Endothelial cell of umbilical vein (primary cell): ENCODE data around the gene MORC4. TPM values are rescaled to one million over a fixed set of nuclear protein-coding genes. Genes with fewer than 3 reads are reported as not detected.

Experiments
- BruUV-seq: library from RNA; stranded (reverse); fragments of 400-500 nt; replicated peaks from 2 replicates; lab custom pipeline; 2021; lab: Mats Ljungman, UMichigan
- CTCF ChIA-PET: fragments of 300-600, 350-600 bp; sonication (Branson Sonifier 250); formaldehyde crosslinking; loops from one replicate; lab custom pipeline; 2021; ENCODE audit warnings: antibody characterized with exemption, inconsistent platforms; lab: Charles Lee
- POLR2A ChIA-PET: fragments of 300-600, 350-600 bp; sonication (Branson Sonifier 250); formaldehyde crosslinking; loops from one replicate; lab custom pipeline; 2021; ENCODE audit warnings: antibody characterized with exemption, inconsistent platforms; lab: Charles Lee
- DNase-seq: peaks from one replicate; pipeline ENCODE4 v3.0.0-alpha.2; 2011; ENCODE audit warnings: low read depth, low spot score
- FAIRE-seq: peaks from 2 replicates; lab custom pipeline; 2011; peaks lifted over from hg19 to GRCh38; lab: Jason Lieb, UNC
- H2AFZ ChIP-seq: 2 replicates; pipeline ENCODE4 v1.6.0; 2012; ENCODE audit warnings: low read depth, low read length, control low read depth, inconsistent platforms
- H3K27ac ChIP-seq: 2 replicates; pipeline ENCODE4 v1.5.1; 2011; ENCODE audit warnings: low read depth, mild to moderate bottlenecking, control low read depth, low read length, moderate library complexity; ENCODE audit not compliant: insufficient read depth
- H3K27me3 ChIP-seq, 2 experiments: 2 replicates each; pipeline versions ENCODE4 v1.6.0 to v1.6.1; 2011; ENCODE audit warnings: low read length in 2 of 2, mixed read lengths in 1 of 2; ENCODE audit not compliant: control insufficient read depth in 2 of 2, insufficient read depth in 2 of 2
- H3K36me3 ChIP-seq, 2 experiments: 2 replicates in 1 of 2; 3 replicates in 1 of 2; pipeline ENCODE4 v1.5.1; 2011; ENCODE audit warnings: low read length in 2 of 2, mild to moderate bottlenecking in 1 of 2, moderate library complexity in 1 of 2; ENCODE audit not compliant: control insufficient read depth in 2 of 2, insufficient read depth in 2 of 2; ENCODE audit errors: extremely low read depth in 1 of 2
- H3K4me1 ChIP-seq: 3 replicates; pipeline ENCODE4 v1.5.1; 2011; ENCODE audit warnings: mild to moderate bottlenecking, low read length; ENCODE audit not compliant: control insufficient read depth, insufficient read depth; ENCODE audit errors: extremely low read depth
- H3K4me2 ChIP-seq: 2 replicates; pipeline ENCODE4 v1.6.1; 2011; ENCODE audit warnings: low read length, control low read depth, mixed read lengths; ENCODE audit not compliant: insufficient read depth
- H3K4me3 ChIP-seq, 3 experiments: fragments of 200-600 bp in 1 of 3; sonication (generic), shearing (Covaris generic) in 1 of 3; replicated peaks in 1 of 3; 2 replicates each; pipeline ENCODE4 v1.5.1; 2011 to 2016; ENCODE audit warnings: control low read depth in 3 of 3, low read length in 3 of 3, mild to moderate bottlenecking in 2 of 3, inconsistent platforms in 1 of 3, low read depth in 1 of 3, moderate library complexity in 1 of 3; ENCODE audit not compliant: insufficient read depth in 1 of 3
- H3K79me2 ChIP-seq: 2 replicates; pipeline ENCODE4 v1.6.0; 2012; ENCODE audit warnings: low read length, inconsistent platforms; ENCODE audit not compliant: control insufficient read depth, insufficient read depth
- H3K9ac ChIP-seq: replicated peaks from 2 replicates; pipeline ENCODE3; 2011; ENCODE audit warnings: low read length, control low read depth; ENCODE audit not compliant: insufficient read depth; ENCODE audit errors: extremely low read depth
- H3K9me1 ChIP-seq: replicated peaks from 3 replicates; pipeline ENCODE4 v1.6.0; 2011; ENCODE audit warnings: mild to moderate bottlenecking, low read length; ENCODE audit not compliant: control insufficient read depth, insufficient read depth; ENCODE audit errors: extremely low read depth
- H3K9me3 ChIP-seq: replicated peaks from 2 replicates; pipeline ENCODE4 v1.5.1; 2012; ENCODE audit warnings: low read length, inconsistent platforms; ENCODE audit not compliant: control insufficient read depth, insufficient read depth
- H4K20me1 ChIP-seq: replicated peaks from 2 replicates; pipeline ENCODE3; 2011; ENCODE audit warnings: mild to moderate bottlenecking, low read length; ENCODE audit not compliant: control insufficient read depth, insufficient read depth; ENCODE audit errors: extremely low read depth
- CTCF ChIP-seq, 2 donors: IDR thresholded peaks; 1 replicate in 1 of 2; 2 replicates in 1 of 2; pipeline ENCODE4 v1.5.1; 2011; ENCODE audit warnings: low read length in 2 of 2, mild to moderate bottlenecking in 2 of 2, moderate library complexity in 2 of 2, control low read depth in 1 of 2, inconsistent platforms in 1 of 2, low read depth in 1 of 2; ENCODE audit not compliant: insufficient read depth in 1 of 2; ENCODE audit errors: extremely low read depth in 1 of 2
- EZH2 ChIP-seq: IDR thresholded peaks from 2 replicates; pipeline ENCODE4 v1.6.1; 2012; ENCODE audit warnings: borderline replicate concordance, low read depth, mild to moderate bottlenecking, moderate library complexity, low read length, inconsistent platforms; ENCODE audit not compliant: severe bottlenecking
- FOS ChIP-seq: IDR thresholded peaks from 2 replicates; pipeline ENCODE4 v1.6.1; 2011; ENCODE audit warnings: mild to moderate bottlenecking, low read length, moderate library complexity, borderline replicate concordance; ENCODE audit not compliant: insufficient read depth
- GATA2 ChIP-seq: IDR thresholded peaks from 2 replicates; pipeline ENCODE4 v1.7.0; 2011; ENCODE audit warnings: low read depth, mild to moderate bottlenecking, moderate library complexity, mixed read lengths, low read length; ENCODE audit not compliant: insufficient read length, insufficient read depth
- JUN ChIP-seq: IDR thresholded peaks from 2 replicates; pipeline ENCODE4 v1.6.1; 2011; ENCODE audit warnings: borderline replicate concordance, low read depth; ENCODE audit not compliant: insufficient read length, insufficient read depth
- MYC ChIP-seq: IDR thresholded peaks from one replicate; pipeline ENCODE4 v1.6.1; 2011; ENCODE audit warnings: mild to moderate bottlenecking, low read depth, low read length
- POLR2A ChIP-seq: IDR thresholded peaks from 2 replicates; pipeline ENCODE4 v1.6.1; 2012; ENCODE audit warnings: low read depth, mild to moderate bottlenecking, control low read depth, low read length
- POLR2AphosphoS5 ChIP-seq: IDR thresholded peaks from 2 replicates; pipeline ENCODE4 v1.6.1; 2012; ENCODE audit warnings: low read depth, mild to moderate bottlenecking, control low read depth, low read length, moderate library complexity; ENCODE audit not compliant: insufficient read depth
- dilution Hi-C: fragments of 300-500 bp; cut with MboI; formaldehyde crosslinking; loops from one replicate; pipeline ENCODE4 v1.15.0; 2019; ENCODE audit warnings: low sequenced_read_pairs; ENCODE audit not compliant: extremely low pct_ligation_motif_present
- intact Hi-C: fragments of 100-400 bp; cut with micrococcal nuclease; formaldehyde crosslinking; loops from one replicate; pipeline ENCODE4 v1.10.0; 2022
- polyA plus RNA-seq, 4 experiments: library from polyadenylated mRNA; depleted of rRNA in 3 of 4; stranded (reverse) in 3 of 4; unstranded in 1 of 4; fragments of >200 nt; gene quantifications; 2 replicates each; pipeline versions ENCODE4 v1.2.1 to v1.2.3, GENCODE V29; 2011 to 2012; ENCODE audit warnings: missing spikeins in 1 of 4
- total RNA-seq: library from RNA; stranded (reverse); gene quantifications from 2 replicates; pipeline ENCODE4 v1.2.3, GENCODE V29; 2021
- TF ChIP-seq, protein P1 (sequence below): IDR thresholded peaks from 2 replicates; pipeline ENCODE4 v1.6.1; 2011; ENCODE audit not compliant: insufficient read depth, insufficient read length

Gene MORC4
- total and polyA plus RNA-seq, 2 donors (not counting 3 experiments of a cell fraction or from before 2014, with no cell fraction given): 4.3 to 12.0 TPM

DNA sequence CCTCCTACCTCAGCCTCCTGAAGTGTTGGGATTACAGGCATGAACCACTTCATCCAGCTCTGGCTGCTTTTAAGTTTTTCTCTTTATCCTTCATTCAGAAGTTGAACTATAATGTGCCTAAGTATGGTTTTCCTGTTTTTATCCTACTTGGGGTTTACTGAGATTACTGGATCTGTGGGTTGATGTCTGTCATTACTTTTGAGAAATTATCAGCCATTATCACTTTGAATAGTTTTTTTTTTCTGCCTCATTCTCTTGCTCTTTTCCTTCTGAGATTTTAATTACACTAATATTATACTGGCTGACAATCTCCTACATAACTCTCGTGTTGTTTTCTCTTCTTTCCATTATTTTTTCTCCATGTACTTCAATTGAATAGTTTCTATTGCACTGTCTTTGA is 47.6 kb upstream of the MORC4 start:
- no peaks in the 10 kb centered on the region for H3K9me1 ChIP-seq
- H2AFZ ChIP-seq: no peak overlapping the region
- FAIRE-seq (no peak), DNase-seq (no peak)
- TF ChIP-seq, protein P1, sequence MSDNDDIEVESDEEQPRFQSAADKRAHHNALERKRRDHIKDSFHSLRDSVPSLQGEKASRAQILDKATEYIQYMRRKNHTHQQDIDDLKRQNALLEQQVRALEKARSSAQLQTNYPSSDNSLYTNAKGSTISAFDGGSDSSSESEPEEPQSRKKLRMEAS: no peak
- TF ChIP-seq FOS (no peak), MYC (no peak), POLR2A (no peak), EZH2 (no peak), CTCF (IDR thresholded peaks at IDR 0.05; ENCODE audit: extremely low read depth in 1 of 2, insufficient read depth in 1 of 2, low read depth in 1 of 2, low read length in 2 of 2) (no peak), POLR2AphosphoS5 (no peak), JUN (no peak), GATA2 (no peak)
- no TSS peak for BruUV-seq
- no peaks in the 10 kb centered on the region for H3K36me3 ChIP-seq
- H3K4me1 ChIP-seq: peaks cover 3% of the 10 kb centered on the region
- intact Hi-C loops: no loop called here
- no peak overlapping the region for H3K4me3 ChIP-seq
- POLR2A ChIA-PET: no interaction called here
- dilution Hi-C loops: no loop called here
- H3K27me3 ChIP-seq: no peaks in the 10 kb centered on the region
- no peak overlapping the region for H3K9ac ChIP-seq
- H4K20me1 ChIP-seq: no peaks in the 10 kb centered on the region
- H3K4me2 ChIP-seq: no peak overlapping the region
- CTCF ChIA-PET: no interaction called here
- H3K27ac ChIP-seq: no peak overlapping the region
- H3K9me3 ChIP-seq: no peaks in the 10 kb centered on the region
- H3K79me2 ChIP-seq: no peaks in the 10 kb centered on the region
